ENCODE results near the gene SCO1. TPM values are rescaled to one million over a fixed set of nuclear protein-coding genes. Genes with fewer than 3 reads are reported as not detected.
A peak's percentile ranks its signal among the peaks of the same experiment; 100 is the strongest.
"Not testable (repeated sequence)": the region's sequence is repeated elsewhere in the genome, so short reads cannot be mapped to it uniquely, and the experiment has no call there.

Gene SCO1
- polyA plus RNA-seq, 3 donors, result 40.6 to 42.4 (median 40.8) TPM

DNA sequence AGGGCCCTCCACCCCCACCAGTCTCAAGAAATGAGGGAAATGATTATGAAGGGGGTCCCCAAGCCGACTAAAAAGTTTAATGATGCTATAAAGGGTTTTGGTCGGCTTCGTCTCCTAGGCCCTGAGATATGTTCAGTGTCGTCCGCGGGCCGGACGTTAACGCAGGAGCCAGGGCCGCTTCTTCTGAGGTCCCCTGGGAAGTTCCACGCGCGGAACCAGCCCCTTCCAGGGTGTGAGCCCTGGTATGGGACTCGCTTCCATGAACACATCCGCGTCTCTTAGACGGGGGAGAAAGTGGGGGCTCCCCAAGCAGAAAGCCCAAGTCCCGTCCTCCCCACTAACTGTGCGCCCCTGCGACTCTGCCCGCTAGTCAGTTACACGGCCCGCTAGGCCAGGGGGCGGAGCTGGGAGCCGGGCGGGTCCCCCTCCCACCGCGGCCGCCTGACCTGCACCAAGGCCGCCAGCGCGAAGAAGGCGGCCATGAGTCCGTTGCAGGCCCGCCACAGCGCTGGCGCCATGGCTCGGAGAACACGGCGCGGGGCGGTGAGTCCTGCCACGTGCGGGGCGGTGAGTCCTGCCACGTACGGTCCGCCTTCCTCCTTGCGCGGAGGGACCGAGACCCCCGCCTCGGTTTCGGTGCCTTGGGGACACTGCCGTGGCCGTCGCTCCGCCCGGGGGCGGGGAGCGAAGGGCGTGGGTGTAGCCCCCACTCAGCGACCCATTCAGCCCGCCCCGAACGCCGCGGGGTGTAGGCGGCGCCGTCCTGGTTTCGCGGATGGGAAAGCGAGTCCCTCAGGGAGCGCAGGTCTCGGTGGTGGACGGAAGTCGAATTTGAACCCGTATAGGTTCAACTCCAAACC is 32.2 kb upstream of the SCO1 start, which contains the start of gene TMEM220:
Gene TMEM220, minus strand, starts transcription at position 690 of the 860 bp plus-strand sequence. Its CDS starts 172 bp downstream, at position 518.
- DNase-seq, result peak; percentile 79

DNA sequence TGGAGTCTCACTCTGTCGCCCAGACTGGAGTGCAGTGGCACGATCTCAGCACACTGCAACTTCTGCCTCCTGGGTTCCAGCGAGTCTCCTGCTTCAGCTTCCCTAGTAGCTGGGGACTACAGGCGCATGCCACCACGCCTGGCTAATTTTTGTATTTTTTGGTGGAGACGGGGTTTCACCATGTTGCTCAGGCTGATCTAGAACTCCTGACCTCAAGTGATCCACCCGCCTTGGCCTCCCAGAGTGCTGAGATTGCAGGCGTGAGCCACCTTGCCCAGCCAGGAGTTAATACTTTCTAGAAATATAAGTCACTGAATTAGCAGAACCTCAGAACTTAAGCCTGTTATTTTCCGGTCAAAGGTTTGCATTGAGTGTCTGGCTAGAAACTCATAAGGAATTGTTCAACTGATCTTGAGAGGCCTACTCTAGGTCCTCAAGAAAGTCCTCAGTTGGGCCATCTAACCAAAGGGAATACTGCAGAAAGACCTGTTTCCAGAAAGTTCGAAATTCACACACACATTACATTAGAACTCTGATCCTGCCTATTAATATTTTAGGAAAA is 31.1 kb upstream of the SCO1 start:
- no peak for DNase-seq

DNA sequence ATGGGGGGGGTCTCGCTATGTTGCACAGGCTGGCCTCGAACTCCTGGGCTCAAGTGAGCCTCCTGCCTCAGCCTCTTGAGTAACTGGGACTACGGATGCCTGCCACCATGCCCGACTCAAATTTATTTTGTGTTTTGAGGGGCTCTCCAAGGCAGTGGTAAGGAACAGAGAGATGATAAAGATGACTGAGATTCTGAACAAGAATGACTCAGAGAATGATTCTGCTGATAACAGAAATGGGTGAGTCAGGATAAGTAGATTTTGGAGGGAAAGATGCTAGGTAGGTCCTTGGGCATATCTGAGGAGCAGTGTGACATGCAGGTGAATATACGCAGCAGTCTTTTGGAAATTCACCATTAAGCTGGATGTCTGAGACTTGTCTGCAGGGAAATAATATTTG is 29.9 kb upstream of the SCO1 start:
- no peak for DNase-seq

DNA sequence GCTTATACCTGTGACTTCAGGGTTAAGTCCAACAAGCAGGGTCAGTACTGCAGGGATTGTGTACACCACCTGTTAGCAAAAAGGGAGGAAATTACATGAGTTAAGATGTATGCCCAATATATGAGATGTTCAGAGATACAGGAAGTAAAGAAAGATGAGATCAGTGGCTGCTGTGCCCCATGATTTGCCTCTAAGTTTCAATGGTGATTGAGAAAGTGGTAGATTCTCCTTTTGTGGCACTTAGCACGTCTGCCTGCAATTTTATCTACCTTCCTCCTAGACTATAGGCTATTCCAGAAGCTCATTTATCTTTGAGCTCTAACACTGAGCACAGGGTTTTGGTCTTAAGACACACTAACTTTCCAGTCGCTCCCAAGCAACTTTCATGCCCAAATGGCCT is 28.9 kb upstream of the SCO1 start:
- DNase-seq, result no peak

DNA sequence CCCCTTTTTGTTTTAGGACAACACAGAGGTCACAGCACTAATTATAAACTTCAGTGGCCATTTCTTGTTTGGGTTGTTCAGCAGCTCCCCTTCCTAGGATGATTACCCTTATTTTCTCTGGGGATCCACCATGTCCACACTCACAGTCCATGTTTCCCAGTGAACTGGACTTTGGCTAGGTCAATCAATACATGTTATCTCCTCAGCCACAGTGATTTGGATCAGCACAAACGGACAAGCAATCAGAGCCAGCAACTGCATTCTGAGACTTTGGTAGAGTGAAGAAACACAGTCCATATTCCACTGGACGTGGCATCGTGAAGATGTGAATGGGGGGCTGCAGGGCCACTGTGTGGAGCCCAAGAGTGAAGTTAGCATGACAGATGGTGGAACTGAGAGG is 27.9 kb upstream of the SCO1 start:
- DNase-seq, result no peak

DNA sequence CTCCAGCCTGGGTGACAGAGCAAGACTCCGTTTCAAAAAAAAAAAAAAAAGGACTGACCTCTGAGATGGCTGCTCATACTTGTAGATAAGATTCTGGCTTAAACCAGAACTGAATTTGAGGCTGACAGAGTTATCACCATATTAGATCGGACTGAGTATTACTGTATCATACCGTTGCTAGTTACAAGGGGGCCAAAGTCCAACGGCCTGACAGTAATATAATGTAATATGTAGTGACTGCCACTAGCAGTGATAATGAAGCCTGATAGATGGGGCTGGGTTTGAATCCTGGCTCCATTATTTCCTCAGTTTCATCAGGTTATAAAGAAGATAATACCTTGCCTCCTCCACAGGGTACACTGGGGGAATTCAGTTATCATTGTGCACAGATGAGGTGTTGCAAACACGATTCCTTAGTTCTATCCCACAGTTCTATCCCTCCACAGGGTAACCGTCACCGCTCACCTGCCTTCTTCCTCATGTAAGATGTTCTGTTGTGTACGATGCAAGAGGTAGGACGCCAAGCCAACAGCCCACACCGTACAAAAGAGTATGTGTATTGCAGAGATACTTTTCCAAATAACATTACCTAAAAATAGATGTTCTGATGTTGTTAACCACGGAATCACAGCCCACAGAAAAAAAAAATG is 27.3 kb upstream of the SCO1 start:
- DNase-seq, result no peak

DNA sequence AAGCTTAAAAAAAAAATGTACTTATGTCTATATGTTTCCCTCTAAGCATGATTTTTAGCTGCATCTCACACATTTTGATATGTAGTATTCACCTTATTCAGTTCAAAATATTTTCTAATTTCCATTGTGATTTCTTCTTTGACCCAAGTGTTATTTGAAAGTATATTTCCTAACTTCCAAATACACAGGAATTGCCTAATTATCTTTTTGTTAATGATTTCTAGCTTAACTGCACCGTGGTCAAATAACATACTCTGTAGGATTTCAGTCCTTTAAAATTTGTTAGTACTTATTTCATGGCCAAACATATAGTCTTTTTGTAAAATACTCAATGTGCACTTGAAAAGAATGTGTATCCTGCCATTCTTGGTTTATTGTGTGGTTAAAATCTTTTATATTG is 21.2 kb upstream of the SCO1 start:
- DNase-seq, result no peak

DNA sequence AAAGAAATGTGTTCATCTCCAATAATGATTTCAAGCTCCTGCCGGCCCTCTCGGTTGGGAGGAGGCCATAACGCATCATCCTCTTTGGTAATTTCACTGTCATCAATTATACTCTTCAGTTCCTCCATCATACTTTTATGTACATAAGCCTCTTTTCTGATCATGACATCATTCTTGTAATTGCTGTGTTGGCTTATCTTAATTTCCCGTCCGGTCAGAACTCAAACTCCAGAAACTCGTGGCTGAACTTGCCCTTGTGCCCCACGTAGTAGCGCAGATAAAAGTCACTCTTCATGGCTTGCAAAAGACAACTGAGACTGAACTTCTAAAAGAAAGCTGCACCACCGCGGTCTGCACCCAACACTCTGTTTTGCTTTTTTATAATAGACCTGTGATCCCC is 18.9 kb upstream of the SCO1 start:
- DNase-seq, result no peak

DNA sequence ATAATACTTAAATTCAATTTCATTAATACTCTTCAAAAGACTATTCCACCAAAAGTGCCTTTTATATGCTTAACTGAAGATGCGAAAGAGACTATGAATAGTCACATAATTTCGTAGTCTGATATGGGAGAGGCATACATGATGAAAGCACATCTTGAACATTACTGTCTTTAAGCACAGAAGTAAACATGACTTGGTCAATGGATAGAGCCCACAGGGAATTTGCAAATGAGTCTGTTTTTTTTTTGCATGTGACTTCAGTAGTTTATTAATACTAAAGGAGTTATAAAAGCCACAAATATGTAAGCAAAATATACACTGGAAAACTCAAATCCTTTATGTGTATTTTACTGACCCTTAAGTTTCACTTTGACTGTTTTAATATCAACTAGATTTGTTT is 16.0 kb upstream of the SCO1 start:
- no peak for DNase-seq

DNA sequence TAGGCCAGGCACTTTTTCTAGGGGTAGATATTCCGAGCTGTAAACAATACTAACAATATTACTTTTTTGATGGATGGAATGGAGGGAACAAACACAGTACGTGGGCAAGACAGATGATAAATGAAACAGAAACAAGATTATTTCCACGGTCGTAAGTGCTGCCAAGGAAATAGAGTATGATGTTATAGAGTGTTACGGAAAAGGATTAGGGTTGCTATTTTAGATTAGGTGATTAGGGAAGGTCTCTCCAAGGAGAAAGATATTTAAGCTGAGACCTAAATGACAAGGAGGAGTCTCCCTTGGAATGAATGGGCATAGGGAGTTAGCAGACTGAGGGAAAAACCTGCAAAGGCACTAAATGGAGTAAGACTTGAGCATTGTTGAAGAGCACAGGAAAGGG is 8.4 kb upstream of the SCO1 start:
- no peak for DNase-seq

DNA sequence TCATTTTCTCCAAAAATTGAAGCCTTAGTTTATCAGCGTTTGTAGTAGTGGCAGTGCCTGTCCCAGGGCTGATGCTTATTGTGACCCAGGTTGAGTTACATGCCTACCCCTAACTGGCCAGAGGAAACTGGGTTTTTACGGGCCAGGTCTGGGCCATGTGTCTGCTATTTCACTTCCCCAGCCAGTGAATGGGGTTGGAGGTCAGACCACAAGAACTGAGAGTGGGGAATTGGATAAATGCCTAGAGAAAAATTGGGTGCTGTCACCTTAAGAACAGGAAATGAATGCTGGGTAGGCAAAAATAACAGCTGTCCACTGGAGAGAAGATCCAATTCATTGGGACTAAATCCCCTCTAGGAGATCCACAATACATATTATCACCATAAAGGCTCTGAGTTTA is 5.2 kb upstream of the SCO1 start:
- DNase-seq, result no peak

DNA sequence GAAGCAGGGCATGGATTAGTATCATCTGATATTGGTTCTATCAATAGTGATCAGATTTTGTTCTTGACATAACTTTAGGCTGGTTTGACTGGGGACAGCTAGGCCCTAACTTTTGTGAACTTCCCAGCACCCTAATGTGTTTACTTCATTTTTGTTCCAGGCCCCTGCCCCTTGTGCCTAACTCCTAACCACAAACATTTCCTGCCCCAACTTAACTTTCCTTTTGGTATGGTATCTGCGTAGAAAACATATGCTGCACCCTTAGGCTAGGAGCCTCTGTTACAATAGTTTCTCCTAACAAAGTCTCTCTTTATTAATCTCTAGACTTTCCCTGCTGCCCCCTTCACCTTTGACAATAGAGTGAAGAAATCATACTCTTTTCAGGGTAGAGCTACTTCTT is 2.5 kb upstream of the SCO1 start:
- no peak for DNase-seq

DNA sequence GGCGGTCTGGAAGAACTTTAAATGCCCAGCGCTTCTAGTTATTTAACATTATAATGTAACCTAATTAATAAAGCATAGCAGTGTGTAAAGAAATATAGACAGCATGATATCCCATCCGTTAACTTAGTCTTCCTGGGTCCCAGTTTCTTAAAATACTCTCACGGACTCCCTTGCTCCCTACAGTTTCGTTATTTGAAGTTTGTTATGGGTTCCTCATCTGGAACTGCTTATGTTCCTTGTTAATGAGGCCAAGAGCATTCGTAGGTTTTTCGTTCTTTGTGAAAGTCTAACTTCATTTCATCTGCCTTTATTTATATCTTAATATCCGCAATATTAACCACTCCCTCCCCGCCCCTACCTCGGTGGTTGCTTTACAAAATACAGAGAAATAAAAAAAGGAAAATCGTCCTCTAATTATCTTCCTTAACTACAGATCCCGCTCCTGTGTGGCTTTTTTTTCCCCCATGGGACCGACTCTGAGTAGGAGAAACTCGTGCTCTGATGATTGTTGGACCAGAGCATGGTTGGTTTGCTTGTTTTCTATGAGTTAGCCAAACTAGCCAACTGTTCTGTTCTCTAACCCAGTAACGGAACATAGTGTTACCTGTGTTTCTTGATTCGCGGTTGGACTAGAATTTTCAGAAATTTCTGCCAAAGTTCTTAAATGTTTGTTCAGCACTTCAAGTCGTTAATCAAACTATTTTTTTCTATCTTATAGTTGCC is 924 bp upstream of the SCO1 start:
- no peak for DNase-seq

DNA sequence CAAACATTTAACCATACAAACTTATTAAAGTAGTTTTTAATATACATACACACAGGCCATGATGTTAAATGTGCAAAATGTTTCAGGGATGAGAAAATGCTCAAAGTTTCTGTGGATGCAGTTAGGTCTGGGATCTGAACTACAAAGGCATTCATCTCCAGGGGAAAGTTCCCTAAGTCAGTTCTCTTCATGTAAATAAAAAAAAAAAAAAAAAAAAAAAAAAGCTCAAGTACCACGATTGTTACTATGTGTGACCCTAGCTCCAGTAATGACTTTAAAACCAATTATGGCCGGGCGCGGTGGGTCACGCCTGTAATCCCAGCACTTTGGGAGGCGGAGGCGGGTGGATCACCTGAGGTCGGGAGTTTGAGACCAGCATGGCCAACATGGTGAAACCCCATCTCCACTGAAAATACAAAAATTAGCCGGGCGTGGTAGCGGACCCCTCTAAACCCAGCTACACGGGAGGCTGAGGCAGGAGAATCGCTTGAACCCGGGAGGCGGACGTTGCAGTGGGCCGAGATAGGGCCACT is 1.4 kb downstream of the SCO1 start:
- not testable (repeated sequence) for DNase-seq

DNA sequence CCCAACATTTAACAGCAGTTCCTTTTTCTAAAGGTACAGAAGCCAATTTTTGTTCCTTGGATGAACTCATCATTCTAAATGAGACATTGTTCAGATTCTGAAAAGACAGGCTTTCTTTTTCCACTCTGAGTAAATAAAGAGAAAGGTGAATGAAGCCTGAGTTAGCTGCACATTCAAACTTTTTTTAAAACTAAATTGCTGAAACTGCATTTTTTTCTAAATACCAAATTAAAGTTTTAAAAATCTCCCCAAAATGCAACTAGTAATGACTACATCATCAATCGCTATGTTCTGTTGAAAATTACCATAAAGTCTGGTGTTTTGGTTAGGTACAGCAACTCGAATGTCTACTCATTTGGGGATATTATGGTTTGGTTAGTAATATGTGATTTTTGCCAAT is 9.8 kb downstream of the SCO1 start:
- no peak for DNase-seq

DNA sequence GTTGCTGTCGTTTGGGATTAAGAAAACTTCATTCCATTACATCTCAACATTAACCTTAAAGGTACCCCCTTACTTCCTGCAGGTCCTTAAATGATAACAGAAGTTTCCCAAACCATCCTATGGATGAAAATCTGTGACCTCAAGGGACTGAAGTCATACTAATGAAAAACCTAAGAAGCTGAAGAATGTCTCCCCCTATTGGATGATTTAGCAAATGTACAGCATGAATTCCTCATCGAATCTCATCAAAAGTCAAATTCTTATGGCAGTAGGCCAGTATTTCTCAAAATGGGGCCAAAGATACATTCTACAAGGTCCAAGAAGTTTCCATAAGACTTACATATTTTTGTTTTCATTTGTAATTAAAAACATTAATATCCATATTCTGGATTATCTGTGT is 13.5 kb downstream of the SCO1 start:
- no peak for DNase-seq

DNA sequence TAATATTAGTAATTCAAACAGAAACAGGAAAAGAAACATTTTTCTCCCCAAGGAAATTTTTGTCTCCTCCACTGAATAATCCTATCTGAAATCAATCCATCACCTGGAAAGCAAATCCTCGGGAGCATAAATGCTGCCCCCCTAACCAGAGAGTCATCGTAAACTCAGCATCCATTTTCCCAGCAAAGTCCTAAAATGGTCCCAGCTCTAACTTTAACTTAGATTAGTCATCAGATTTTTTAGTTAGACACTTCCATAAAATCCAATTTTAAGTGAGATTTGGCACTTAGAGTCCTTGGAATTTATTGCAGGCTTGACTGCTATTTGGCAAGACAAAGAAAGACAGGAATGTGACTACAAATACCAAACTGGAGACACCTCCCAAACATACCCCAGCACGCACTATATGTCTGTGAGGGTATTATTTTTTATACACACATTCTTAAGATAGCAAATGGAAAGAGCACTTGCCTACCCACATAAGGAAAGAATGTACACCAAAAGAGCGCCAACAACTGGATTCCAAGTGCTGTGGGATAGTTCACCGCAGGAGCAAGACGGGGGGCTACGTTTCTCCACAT is 15.4 kb downstream of the SCO1 start:
- no peak for DNase-seq

DNA sequence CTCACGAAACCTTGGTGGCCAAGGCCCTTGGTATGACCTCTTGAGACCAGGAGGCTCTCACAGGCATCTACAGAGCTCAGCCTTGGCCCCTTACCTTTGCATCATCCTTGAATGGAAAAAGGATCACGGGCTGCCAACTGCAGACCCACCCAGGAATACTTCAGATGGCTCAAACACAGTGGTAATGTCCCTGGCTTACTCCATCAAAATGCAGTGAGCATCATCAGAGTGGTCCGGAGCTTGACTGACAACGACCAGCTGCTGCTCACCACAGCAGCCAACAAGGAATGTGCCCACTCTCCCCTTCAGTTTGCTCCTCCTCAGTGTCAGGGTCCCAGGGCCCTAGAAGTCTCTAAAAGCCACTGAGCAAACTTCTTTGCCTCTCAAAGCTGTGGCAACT is 22.6 kb downstream of the SCO1 start:
- DNase-seq, result no peak

DNA sequence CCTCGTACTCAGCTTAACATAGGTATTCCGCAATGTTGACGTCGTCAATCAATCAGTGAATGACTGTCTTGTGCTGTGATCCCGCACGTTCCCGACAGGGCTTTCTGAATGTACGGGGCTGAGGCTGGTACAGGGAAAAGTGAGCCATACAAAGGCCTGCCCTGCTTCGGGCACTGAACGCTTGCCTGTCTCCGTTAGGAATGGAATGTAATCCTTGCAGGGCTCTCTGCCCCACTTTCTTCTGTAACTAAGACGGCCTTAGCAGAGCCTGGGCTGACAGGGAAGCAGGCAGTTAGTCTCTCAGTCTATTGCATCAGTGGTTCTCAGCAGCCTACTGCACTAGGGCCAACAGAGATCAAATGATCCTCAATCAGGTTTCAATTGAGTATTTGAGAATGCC is 24.0 kb downstream of the SCO1 start:
- no peak for DNase-seq

DNA sequence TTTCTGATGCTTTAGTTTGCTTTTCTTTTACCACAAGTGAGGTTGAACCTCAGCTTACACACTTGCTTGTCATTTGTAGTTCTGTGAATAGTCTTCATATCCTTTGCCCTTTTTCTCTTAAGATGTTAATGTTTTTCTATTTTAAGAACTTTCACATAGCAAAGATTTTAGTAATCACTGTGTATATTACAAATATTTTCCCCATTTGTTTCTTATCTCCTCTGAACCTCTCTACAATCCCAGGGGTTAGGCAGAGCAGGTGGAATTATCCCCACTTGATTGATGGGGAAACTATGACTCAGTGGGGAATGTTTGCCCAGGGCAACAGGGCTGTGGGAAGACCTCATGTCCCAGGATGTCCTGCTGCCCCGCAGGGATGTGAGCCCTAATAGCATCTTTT is 28.6 kb downstream of the SCO1 start:
- no peak for DNase-seq

DNA sequence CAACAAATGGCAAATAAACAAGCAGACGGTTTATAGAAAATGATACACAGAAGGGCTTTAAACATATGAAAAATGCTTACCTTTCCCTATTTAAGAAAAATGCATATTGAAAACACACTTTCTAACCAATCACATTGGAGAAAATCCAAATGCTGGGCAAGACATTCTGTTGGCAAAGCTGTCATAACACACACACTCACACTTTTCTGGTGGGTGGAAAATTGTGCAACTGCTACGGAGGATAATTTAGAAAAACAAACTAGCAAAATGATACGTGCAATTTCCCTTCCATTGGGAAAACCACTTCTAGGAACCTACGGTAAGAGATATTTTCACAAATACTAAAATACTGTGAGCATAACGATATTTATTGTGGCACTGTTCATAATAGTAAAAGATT is 30.4 kb downstream of the SCO1 start:
- no peak for DNase-seq

DNA sequence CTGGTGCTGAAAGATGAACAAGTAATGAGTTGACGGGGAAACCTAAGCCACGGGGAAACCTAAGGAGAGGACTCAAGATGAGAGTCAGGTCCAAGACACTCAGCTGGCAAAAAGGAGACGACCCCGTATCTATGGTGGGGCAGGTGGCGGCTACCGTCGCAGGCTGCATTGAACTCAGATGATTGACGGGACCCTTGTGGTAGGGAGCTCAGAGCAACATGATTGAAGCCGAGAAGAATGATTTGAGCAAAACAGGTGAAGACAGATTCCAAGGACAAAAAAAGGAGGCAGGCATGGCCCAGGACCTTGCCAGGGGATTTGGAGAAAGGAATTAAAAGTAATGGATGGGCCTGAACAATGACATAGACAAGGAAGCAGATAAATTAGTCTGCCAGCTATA is 32.8 kb downstream of the SCO1 start:
- DNase-seq, result no peak

Data from renal pelvis (tissue), 4 donors.